K562 (cell line): Measurements from ENCODE around the gene CD34.

Experiments used
- CTCF ChIP-seq, 3 experiments: IDR thresholded peaks in 2 of 3; conservative IDR thresholded peaks in 1 of 3; 2 replicates each; pipeline ENCODE4 v1.5.1; 2011 to 2012; ENCODE audit warnings: low read length in 3 of 3, mild to moderate bottlenecking in 3 of 3, control low read depth in 2 of 3, improper control_type of control experiment in 1 of 3, inconsistent platforms in 1 of 3, low read depth in 1 of 3, mixed read lengths in 1 of 3, moderate library complexity in 1 of 3; ENCODE audit not compliant: insufficient read depth in 2 of 3
- EP300 ChIP-seq: IDR thresholded peaks from 2 replicates; pipeline ENCODE4 v1.6.1; 2012; ENCODE audit warnings: low read length, improper control_type of control experiment
- KAT2B ChIP-seq: IDR thresholded peaks from one replicate; pipeline ENCODE4 v1.6.1; 2012; ENCODE audit warnings: low read depth, mild to moderate bottlenecking, control low read depth, inconsistent platforms, low read length, moderate library complexity
- POLR2A ChIP-seq: fragments of 450-650 bp; conservative IDR thresholded peaks from 2 replicates; pipeline ENCODE4 v1.6.1; 2016
- RBM17 ChIP-seq: fragments of 200-400 bp; formaldehyde crosslinking; IDR thresholded peaks from 2 replicates; pipeline ENCODE4 v1.6.1; 2017; ENCODE audit warnings: low read depth, mild to moderate bottlenecking, low read length, borderline replicate concordance
- SAFB2 ChIP-seq: fragments of 200-400 bp; formaldehyde crosslinking; IDR thresholded peaks from 2 replicates; pipeline ENCODE4 v1.6.1; 2018; ENCODE audit warnings: borderline replicate concordance, low read length, low read depth, moderate library complexity; ENCODE audit not compliant: severe bottlenecking
- TARDBP ChIP-seq: fragments of 450-650 bp; IDR thresholded peaks from 2 replicates; pipeline ENCODE4 v1.6.1; 2016
- USF2 ChIP-seq: sonication (generic); formaldehyde crosslinking; IDR thresholded peaks from 2 replicates; pipeline ENCODE4 v1.5.0; 2020; ENCODE audit warnings: missing genetic modification reagents
- YY1 ChIP-seq, 3 experiments: IDR thresholded peaks; 2 replicates each; pipeline ENCODE4 v1.6.1; 2011; ENCODE audit warnings: low read length in 2 of 3, mild to moderate bottlenecking in 2 of 3, moderate library complexity in 2 of 3, borderline replicate concordance in 1 of 3, control low read depth in 1 of 3, low read depth in 1 of 3; ENCODE audit not compliant: insufficient read depth in 3 of 3, insufficient replicate concordance in 2 of 3, control insufficient read depth in 1 of 3, insufficient read length in 1 of 3; ENCODE audit errors: extremely low read depth in 1 of 3
- ZBTB5 ChIP-seq: fragments of 450-650 bp; IDR thresholded peaks from 2 replicates; pipeline ENCODE4 v1.6.1; 2017; ENCODE audit warnings: antibody characterized with exemption

GRCh38 chr1:207959141-207959825 lies 48.4 kb upstream of the CD34 start:
- TF ChIP-seq YY1 (IDR thresholded peaks at IDR 0.05; ENCODE audit: borderline replicate concordance in 1 of 3, control insufficient read depth in 1 of 3, extremely low read depth in 1 of 3, insufficient read depth in 3 of 3, insufficient read length in 1 of 3, insufficient replicate concordance in 2 of 3, low read depth in 1 of 3, low read length in 2 of 3) (no peak), KAT2B (no peak), RBM17 (no peak), CTCF (IDR thresholded peaks at IDR 0.05 in 2 of 3, conservative IDR thresholded peaks at IDR 0.05 in 1 of 3; ENCODE audit: insufficient read depth in 2 of 3, low read depth in 1 of 3, low read length in 3 of 3) (no peak), SAFB2 (no peak), EP300 (no peak), TARDBP (no peak), ZBTB5 (no peak), POLR2A (no peak), USF2 (CRISPR knock-in tag) (no peak)
